OCI-LY1 (cell line): ENCODE results near the gene MFAP4.

Experiments
- EZH2 ChIP-seq: fragments of 200-600 bp; sonication (generic), shearing (Covaris generic); IDR thresholded peaks from 2 replicates; pipeline ENCODE4 v1.8.0; 2017; ENCODE audit warnings: borderline replicate concordance, mixed run types, mild to moderate bottlenecking, antibody characterized with exemption, low read length, moderate library complexity, mixed read lengths
- TF ChIP-seq, protein P1 (sequence below): fragments of 200-600 bp; sonication (generic), shearing (Covaris generic); IDR thresholded peaks from 2 replicates; pipeline ENCODE4 v1.5.1; 2017; ENCODE audit warnings: mild to moderate bottlenecking, antibody characterized with exemption, low read length, moderate library complexity, mixed read lengths

DNA sequence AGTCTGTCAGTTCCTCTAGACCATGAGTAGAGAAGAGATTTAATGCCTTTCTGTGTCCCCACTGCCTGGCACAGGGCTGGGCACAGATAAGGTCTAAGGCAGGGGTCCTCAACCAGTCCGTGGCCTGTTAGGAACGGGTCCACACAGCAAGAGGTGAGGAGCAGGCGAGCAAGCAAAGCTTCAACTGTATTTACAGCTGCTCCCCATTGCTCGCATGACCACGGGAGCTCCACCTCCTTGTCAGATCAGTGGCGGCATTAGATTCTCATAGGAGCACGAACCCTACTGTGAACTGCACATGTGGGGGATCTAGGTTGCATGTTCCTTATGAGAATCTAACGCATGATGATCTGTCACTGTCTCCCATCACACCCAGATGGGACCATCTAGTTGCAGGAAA is 26.2 kb downstream of the MFAP4 start:
- TF ChIP-seq, protein P1, sequence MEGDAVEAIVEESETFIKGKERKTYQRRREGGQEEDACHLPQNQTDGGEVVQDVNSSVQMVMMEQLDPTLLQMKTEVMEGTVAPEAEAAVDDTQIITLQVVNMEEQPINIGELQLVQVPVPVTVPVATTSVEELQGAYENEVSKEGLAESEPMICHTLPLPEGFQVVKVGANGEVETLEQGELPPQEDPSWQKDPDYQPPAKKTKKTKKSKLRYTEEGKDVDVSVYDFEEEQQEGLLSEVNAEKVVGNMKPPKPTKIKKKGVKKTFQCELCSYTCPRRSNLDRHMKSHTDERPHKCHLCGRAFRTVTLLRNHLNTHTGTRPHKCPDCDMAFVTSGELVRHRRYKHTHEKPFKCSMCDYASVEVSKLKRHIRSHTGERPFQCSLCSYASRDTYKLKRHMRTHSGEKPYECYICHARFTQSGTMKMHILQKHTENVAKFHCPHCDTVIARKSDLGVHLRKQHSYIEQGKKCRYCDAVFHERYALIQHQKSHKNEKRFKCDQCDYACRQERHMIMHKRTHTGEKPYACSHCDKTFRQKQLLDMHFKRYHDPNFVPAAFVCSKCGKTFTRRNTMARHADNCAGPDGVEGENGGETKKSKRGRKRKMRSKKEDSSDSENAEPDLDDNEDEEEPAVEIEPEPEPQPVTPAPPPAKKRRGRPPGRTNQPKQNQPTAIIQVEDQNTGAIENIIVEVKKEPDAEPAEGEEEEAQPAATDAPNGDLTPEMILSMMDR, result no peak
- TF ChIP-seq EZH2, result no peak
